ENCODE data around the gene NOL6.
"Not testable (repeated sequence)": the region's sequence is repeated elsewhere in the genome, so short reads cannot be mapped to it uniquely, and the experiment has no call there.

NOL6 gene

GRCh38 chr9:33469891-33470290, 3.8 kb downstream of the NOL6 start:
- DNase-seq = no peak

- DNase-seq = no peak
These were observed 4.7 kb downstream of the NOL6 start for GRCh38 chr9:33468797-33469621.

- no peak for DNase-seq
These were observed 5.5 kb downstream of the NOL6 start for GRCh38 chr9:33468215-33468730.

- DNase-seq = no peak
These were observed 6.2 kb downstream of the NOL6 start for GRCh38 chr9:33467526-33467925.

- peak; percentile 24 for DNase-seq
These were observed 6.9 kb downstream of the NOL6 start for GRCh38 chr9:33466565-33467495.

GRCh38 chr9:33465596-33466564, 7.8 kb downstream of the NOL6 start:
- DNase-seq = no peak

- no peak for DNase-seq
These were observed 8.6 kb downstream of the NOL6 start for GRCh38 chr9:33465096-33465495.

- DNase-seq = no peak
These were observed 9.6 kb downstream of the NOL6 start for GRCh38 chr9:33464045-33464636.

GRCh38 chr9:33463151-33463550, 10.6 kb downstream of the NOL6 start:
- no peak for DNase-seq

- DNase-seq = no peak
These were observed 12.2 kb downstream of the NOL6 start for GRCh38 chr9:33461492-33461891.

GRCh38 chr9:33460854-33461253, 12.9 kb downstream of the NOL6 start:
- no peak for DNase-seq

GRCh38 chr9:33459115-33459514, 14.6 kb downstream of the NOL6 start:
- DNase-seq = no peak

- no peak for DNase-seq
These were observed 15.3 kb downstream of the NOL6 start for GRCh38 chr9:33458444-33458843.

GRCh38 chr9:33455945-33456344, 17.8 kb downstream of the NOL6 start:
- DNase-seq = no peak

- not testable (repeated sequence) for DNase-seq
These were observed 18.3 kb downstream of the NOL6 start for GRCh38 chr9:33455456-33455855.

- not testable (repeated sequence) for DNase-seq
These were observed 19.1 kb downstream of the NOL6 start for GRCh38 chr9:33454661-33455026.

- DNase-seq = no peak
These were observed 19.6 kb downstream of the NOL6 start for GRCh38 chr9:33453999-33454660.

GRCh38 chr9:33453286-33453860, 20.4 kb downstream of the NOL6 start:
- DNase-seq = no peak

- DNase-seq = peak; percentile 10
These were observed 20.9 kb downstream of the NOL6 start for GRCh38 chr9:33452828-33453271.

GRCh38 chr9:33450621-33451146, 23.0 kb downstream of the NOL6 start:
- no peak for DNase-seq

GRCh38 chr9:33449715-33450114, 24.0 kb downstream of the NOL6 start:
- no peak for DNase-seq
